ENCODE results near the gene PDSS2.

PDSS2 gene

GRCh38 chr6:107321793-107322192, 137.6 kb downstream of the PDSS2 start:
- H3K27ac ChIP-seq = no peak overlapping the region
- TF ChIP-seq CTCF (IDR thresholded peaks at IDR 0.05) = no peak
- TF ChIP-seq ZFX (IDR thresholded peaks at IDR 0.05; ENCODE audit: borderline replicate concordance) = no peak

- H3K27ac ChIP-seq = no peak overlapping the region
- no peak for TF ChIP-seq ZFX (IDR thresholded peaks at IDR 0.05; ENCODE audit: borderline replicate concordance)
- TF ChIP-seq CTCF (IDR thresholded peaks at IDR 0.05) = no peak
Observed at GRCh38 chr6:107319906-107320530, 139.3 kb downstream of the PDSS2 start.

- TF ChIP-seq ZFX (IDR thresholded peaks at IDR 0.05; ENCODE audit: borderline replicate concordance) (no peak), CTCF (IDR thresholded peaks at IDR 0.05) (peak; percentile 93)
- no peak overlapping the region for H3K27ac ChIP-seq
Observed at GRCh38 chr6:107318100-107318736, 141.1 kb downstream of the PDSS2 start.

GRCh38 chr6:107315114-107315513, 144.2 kb downstream of the PDSS2 start:
- TF ChIP-seq CTCF (IDR thresholded peaks at IDR 0.05) (no peak), ZFX (IDR thresholded peaks at IDR 0.05; ENCODE audit: borderline replicate concordance) (no peak)
- no peak overlapping the region for H3K27ac ChIP-seq

- TF ChIP-seq CTCF (IDR thresholded peaks at IDR 0.05) (no peak), ZFX (IDR thresholded peaks at IDR 0.05; ENCODE audit: borderline replicate concordance) (no peak)
Observed at GRCh38 chr6:107314531-107314939, 144.8 kb downstream of the PDSS2 start.

GRCh38 chr6:107313776-107314175, 145.6 kb downstream of the PDSS2 start:
- no peak for TF ChIP-seq CTCF (IDR thresholded peaks at IDR 0.05)
- no peak for TF ChIP-seq ZFX (IDR thresholded peaks at IDR 0.05; ENCODE audit: borderline replicate concordance)
- H3K27ac ChIP-seq = no peak overlapping the region

More at GRCh38 chr6:107314531-107314939, 144.8 kb downstream of the PDSS2 start:
- peak overlapping the region; percentile 44 for H3K27ac ChIP-seq

- TF ChIP-seq CTCF (IDR thresholded peaks at IDR 0.05) (no peak), ZFX (IDR thresholded peaks at IDR 0.05; ENCODE audit: borderline replicate concordance) (no peak)
- H3K27ac ChIP-seq = no peak overlapping the region
Observed at GRCh38 chr6:107310362-107310761, 149.0 kb downstream of the PDSS2 start.

Measured in 22Rv1 (cell line).